ENCODE results near the gene KIR2DL3.
"Not testable (repeated sequence)": the region's sequence is repeated elsewhere in the genome, so short reads cannot be mapped to it uniquely, and the experiment has no call there.

KIR2DL3 gene

DNA sequence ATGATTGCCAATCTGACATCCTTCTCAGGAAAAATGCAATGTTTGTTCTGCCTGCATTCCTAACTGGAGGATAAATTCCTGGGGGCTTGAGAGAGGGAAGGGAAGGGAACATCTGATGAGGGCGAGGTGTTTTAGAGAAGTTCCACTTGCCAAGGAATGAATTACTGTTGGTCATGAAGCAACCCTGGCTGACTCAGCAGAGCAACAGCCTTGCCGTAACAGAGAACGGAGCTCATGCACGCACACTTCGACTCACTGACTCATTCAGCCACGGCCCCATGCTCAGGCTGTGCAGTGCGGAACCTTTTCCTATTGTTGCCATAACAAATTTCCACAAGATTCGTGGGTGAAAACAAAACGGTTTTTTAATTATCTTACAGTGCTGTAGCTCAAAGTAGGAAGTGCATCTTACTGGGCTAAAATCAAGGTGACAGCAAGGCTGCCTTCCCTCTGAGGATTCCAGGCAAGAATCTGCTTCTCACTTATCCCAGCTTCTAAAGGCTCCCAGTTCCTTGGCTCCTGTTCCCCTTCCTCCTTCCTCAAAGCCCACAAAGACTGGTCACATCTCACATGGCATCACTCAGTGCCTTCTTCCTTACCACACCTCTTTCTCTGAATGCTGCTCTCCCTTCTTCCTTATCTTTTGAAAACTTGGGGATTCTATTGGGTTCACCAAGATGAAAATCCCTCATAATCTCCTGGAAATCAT, 9.5 kb downstream of the KIR2DL3 start:
- DNase-seq, result not testable (repeated sequence)

DNA sequence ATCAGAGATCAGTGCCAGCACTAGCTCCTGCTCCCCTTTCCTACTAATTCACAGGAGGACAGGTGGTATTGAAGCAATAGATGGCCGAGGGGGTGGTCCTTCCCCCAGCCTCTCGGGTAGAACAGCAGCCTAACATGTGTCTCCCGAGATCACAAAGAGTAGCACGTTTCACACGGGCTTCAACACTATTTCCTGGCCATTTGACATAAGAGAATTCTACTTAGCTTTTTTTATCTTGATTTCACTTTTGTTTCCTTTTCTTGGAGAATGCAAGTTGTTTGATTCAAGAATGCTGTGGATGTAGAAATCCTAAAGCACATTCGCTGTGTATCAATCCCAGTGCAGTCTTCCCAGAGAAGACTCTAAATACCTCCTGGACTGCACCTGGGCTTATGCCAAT, 12.0 kb downstream of the KIR2DL3 start:
- DNase-seq, result not testable (repeated sequence)

DNA sequence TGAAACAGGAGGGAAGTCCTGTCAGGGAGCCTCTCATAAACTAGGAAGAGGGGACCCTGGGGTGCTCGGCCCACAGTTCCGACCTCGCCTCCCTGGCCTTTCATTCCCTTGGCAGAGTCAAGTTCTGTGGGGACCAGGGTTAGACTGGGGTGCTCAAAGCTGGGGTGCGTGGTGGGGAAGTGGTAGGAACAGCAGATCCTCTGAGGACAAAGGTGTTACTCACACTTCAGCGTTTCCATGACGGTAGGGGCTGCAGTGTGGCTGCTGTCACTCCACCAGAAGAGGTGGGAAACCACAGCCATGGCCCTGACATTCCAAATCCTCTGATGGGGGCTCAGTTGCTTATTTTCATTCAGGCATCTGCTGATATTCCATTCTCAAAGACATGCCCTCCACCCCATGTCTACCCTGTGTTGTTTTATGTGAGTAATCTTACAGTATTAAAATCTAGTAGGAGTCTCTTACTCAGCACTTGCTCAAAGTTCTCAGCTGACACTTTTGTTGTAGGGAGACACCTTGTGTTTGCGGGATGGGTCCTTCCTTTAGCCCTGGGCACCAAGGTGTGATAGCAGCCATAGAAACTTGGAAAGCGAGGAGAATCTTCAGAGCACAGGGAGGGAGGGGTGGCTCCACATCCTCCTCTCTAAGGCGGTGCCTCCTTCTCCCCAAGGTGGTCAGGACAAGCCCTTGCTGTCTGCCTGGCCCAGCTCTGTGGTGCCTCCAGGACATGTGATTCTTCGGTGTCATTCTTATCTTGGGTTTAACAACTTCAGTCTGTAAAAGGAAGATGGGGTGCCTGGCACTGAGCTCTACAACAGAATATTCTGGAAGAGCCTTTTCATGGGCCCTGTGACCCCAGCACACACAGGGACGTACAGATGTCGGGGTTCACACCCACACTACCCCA, 18.1 kb downstream of the KIR2DL3 start:
- DNase-seq, result not testable (repeated sequence)

DNA sequence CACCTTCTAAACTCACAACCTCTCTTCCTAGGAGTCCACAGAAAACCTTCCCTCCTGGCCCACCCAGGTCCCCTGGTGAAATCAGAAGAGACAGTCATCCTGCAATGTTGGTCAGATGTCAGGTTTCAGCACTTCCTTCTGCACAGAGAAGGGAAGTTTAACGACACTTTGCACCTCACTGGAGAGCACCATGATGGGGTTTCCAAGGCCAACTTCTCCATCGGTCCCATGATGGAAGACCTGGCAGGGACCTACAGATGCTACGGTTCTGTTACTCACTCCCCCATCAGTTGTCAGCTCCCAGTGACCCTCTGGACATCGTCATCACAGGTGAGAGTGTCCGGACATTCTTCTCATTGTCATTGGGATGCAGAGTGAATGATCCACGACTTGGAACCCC, 20.3 kb downstream of the KIR2DL3 start:
- not testable (repeated sequence) for DNase-seq

DNA sequence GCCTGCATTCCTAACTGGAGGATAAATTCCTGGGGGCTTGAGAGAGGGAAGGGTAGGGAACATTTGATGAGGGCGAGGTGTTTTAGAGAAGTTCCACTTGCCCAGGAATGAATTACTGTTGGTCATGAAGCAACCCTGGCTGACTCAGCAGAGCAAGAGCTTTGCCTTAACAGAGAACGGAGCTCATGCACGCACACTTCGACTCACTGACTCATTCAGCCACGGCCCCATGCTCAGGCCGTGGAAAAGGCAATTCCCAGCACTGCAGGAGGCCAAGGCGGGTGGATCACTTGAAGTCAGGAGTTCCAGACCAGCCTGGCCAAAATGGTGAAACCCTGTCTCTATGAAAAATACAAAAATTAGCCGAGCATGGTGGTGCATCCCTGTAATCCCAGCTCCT, 25.9 kb downstream of the KIR2DL3 start:
- not testable (repeated sequence) for DNase-seq

DNA sequence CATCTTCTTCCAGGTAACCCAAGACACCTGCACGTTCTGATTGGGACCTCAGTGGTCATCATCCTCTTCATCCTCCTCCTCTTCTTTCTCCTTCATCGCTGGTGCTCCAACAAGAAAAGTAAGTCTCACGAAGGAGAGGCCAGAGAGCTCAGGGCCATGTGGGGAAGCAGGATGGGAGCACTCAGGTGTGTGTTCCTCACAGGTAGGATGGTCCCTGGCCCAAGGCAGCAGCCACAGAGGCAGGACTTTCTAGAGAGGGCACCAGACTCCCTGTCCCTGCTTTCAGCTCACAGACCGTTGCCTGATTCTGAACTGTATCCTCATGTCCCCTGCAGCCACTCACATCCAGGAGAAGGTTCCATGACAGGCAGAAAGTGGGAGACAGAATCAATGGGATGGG, 28.2 kb downstream of the KIR2DL3 start:
- not testable (repeated sequence) for DNase-seq

DNA sequence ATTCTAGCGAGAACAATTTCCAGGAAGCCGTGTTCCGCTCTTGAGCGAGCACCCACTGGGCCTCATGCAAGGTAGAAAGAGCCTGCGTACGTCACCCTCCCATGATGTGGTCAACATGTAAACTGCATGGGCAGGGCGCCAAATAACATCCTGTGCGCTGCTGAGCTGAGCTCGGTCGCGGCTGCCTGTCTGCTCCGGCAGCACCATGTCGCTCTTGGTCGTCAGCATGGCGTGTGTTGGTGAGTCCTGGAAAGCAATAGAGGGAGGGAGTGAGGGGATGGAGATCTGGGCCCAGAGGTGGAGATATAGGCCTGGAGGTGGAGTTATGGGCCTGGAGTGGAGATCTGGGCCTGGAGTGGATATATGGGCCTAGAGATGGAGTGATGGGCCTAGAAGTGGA, 31.3 kb downstream of the KIR2DL3 start, which contains the start of gene KIR2DL1:
Gene KIR2DL1 (plus strand): TSS at position 148 of the 400 bp plus-strand sequence. CDS start 58 bp downstream, at position 206.
- not testable (repeated sequence) for DNase-seq

DNA sequence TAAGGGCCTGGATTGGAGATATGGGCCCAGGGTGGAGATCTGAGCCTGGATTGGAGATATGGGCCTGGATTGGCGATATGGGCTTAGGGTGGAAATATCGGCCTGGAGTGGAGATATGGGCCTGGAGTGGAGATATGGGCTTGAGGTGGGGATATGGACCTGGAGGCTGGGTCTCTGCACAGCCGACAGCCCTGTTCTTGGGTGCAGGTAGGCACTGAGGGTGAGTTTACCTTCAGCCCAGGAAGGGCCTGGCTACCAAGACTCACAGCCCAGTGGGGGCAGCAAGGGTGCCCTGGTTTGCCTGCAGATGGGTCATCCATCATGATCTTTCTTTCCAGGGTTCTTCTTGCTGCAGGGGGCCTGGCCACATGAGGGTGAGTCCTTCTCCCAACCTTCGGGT, 32.2 kb downstream of the KIR2DL3 start:
- DNase-seq, result not testable (repeated sequence)

DNA sequence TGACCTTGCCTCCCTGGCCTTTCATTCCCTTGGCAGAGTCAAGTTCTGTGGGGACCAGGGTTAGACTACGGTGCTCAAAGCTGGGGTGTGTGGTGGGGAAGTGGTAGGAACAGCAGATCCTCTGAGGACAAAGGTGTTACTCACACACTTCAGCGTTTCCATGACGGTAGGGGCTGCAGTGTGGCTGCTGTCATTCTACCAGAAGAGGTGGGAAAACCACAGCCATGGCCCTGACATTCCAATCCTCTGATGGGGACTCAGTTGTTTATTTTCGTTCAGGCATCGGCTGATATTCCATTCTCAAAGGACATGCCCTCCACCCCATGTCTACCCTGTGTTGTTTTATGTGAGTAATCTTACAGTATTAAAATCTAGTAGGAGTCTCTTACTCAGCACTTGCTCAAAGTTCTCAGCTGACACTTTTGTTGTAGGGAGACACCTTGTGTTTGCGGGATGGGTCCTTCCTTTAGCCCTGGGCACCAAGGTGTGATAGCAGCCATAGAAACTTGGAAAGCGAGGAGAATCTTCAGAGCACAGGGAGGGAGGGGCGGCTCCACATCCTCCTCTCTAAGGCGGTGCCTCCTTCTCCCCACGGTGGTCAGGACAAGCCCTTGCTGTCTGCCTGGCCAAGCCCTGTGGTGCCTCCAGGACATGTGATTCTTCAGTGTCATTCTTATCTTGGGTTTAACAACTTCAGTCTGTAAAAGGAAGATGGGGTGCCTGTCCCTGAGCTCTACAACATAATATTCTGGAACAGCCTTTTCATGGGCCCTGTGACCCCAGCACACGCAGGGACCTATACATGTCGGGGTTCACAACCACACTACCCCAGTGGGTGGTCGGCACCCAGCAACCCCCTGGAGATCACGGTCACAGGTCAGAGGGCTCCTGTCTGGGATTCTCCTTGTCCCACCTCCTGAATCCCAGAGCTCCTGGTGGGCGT, 33.0 kb downstream of the KIR2DL3 start:
- not testable (repeated sequence) for DNase-seq

DNA sequence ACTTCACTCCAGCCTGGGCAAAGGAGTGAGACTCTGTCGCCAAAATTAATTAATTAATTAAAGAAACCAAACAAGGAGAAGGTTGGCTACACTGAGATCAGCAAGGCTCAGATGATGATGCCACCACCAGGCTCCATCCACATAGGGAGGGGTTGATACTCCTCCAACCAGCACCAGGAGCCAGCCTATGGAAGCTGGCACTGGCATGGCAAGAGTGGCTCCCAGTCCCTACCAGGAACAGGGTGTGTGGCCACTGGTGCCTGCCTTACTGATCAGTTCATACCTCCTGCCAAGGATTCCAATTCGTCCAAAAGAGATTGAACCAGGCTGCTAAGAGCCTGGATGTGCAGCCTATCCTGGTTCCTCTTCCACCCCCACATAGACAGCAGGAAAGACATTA, 34.4 kb downstream of the KIR2DL3 start:
- DNase-seq, result not testable (repeated sequence)

DNA sequence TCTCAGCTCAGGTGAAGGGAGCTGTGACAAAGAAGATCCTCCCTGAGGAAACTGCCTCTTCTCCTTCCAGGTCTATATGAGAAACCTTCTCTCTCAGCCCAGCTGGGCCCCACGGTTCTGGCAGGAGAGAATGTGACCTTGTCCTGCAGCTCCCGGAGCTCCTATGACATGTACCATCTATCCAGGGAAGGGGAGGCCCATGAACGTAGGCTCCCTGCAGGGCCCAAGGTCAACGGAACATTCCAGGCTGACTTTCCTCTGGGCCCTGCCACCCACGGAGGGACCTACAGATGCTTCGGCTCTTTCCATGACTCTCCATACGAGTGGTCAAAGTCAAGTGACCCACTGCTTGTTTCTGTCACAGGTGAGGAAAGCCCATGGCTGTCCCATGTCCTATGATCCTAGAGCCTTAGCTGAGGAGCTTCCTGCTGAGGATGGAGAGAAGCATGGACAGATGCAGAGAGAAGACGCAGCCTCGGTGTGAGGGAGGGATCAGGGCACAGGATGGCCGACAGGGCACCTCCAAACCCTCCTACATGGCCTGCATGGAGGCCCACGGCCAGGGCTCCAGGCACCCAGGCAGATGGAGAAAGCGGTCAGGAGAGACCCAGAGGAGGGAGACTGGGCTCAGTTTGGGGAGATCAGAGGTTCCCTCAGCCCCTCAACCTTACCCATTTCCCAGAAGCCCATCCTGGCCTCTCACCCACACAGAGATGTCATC, 36.9 kb downstream of the KIR2DL3 start:
- not testable (repeated sequence) for DNase-seq

DNA sequence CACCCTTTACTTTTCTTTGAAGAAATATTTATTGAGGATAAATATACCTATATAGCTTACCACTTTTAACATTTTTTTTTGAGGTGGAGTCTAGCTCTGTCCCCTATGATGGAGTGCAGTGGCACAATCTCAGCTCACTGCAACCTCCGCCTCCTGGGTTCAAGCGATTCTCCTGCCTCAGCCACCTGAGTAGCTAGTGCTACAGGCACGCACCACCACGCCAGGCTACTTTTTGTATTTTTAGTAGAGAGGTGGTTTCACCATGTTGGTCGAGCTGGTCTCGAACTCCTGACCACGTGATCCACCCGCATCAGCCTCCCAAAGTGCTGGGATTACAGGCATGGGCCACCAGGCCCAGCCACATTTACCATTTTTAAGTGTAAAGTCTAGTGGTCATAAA, 37.5 kb downstream of the KIR2DL3 start:
- DNase-seq, result not testable (repeated sequence)

DNA sequence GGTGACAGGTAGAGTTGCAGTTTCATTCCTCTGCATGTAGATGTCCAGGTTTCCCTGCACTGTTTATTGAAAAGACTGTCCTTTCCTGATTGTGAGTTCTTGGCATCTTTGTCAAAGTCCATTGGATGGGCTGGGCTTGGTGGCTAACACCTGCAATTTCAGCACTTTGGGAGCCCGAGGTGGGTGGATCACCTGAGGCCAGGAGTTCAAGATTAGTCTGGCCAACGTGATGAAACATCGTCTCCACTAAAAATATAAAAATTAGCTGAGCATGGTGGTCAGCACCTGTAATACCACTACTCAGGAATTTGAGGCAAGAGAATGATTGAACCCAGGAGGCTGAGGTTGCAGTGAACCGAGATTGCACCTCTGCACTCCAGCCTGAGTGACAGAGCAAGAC, 39.5 kb downstream of the KIR2DL3 start:
- DNase-seq, result not testable (repeated sequence)

DNA sequence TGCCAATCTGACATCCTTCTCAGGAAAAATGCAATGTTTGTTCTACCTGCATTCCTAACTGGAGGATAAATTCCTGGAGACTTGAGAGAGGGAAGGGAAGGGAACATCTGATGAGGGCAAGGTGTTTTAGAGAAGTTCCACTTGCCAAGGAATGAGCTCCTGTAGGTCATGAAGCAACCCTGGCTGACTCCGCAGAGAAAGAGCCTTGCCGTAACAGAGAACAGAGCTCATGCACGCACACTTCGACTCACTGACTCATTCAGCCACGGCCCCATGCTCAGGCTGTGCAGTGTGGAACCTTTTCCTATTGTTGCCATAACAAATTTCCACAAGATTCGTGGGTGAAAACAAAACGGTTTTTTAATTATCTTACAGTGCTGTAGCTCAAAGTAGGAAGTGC, 40.6 kb downstream of the KIR2DL3 start:
- DNase-seq, result not testable (repeated sequence)

DNA sequence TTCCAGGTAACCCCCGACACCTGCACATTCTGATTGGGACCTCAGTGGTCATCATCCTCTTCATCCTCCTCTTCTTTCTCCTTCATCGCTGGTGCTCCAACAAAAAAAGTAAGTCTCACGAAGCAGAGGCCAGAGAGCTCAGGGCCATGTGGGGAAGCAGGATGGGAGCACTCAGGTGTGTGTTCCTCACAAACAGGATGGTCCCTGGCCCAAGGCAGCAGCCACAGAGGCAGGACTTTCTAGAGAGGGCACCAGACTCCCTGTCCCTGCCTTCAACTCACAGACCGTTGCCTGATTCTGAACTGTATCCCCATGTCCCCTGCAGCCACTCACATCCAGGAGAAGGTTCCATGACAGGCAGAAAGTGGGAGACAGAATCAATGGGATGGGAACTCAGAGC, 44.6 kb downstream of the KIR2DL3 start:
- not testable (repeated sequence) for DNase-seq

DNA sequence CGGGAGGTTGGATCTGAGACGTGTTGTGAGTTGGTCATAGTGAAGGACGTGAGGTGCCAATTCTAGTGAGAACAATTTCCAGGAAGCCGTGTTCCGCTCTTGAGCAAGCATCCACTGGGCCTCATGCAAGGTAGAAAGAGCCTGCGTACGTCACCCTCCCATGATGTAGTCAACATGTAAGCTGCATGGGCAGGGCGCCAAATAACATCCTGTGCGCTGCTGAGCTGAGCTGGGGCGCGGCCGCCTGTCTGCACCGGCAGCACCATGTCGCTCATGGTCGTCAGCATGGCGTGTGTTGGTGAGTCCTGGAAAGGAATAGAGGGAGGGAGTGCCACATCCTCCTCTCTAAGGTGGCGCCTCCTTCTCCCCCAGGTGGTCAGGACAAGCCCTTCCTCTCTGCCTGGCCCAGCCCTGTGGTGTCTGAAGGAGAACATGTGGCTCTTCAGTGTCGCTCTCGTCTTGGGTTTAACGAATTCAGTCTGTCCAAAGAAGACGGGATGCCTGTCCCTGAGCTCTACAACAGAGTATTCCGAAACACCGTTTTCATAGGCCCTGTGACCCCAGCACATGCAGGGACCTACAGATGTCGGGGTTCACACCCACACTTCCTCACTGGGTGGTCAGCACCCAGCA, 47.9 kb downstream of the KIR2DL3 start:
- not testable (repeated sequence) for DNase-seq

DNA sequence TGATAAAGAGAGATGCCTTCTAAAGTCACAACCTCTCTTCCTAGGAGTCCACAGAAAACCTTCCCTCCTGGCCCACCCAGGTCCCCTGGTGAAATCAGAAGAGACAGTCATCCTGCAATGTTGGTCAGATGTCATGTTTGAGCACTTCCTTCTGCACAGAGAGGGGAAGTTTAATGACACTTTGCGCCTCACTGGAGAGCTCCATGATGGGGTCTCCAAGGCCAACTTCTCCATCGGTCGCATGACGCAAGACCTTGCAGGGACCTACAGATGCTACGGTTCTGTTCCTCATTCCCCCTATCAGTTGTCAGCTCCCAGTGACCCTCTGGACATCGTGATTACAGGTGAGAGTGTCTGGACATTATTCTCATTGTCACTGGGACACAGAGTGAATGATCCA, 49.8 kb downstream of the KIR2DL3 start:
- DNase-seq, result not testable (repeated sequence)

DNA sequence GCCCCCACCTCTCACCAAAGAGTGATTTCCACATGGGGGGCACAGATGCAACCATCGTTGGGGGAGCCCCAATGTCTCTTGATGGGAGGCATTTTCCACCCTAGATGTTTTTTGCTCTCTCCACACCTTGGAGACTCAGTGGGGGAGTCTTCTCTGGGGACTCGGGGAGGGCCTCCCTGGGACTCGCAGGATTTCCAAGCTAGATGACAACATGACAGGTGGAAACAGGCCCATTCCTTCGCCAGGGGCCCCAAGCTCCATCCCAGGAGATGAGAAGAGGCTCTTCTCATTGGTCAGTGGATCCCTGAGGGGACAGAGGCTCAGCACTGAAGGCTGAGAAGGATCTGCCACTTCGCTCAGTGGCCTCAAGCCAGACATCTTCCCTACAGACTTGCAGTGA, 52.4 kb downstream of the KIR2DL3 start:
- DNase-seq, result no peak

DNA sequence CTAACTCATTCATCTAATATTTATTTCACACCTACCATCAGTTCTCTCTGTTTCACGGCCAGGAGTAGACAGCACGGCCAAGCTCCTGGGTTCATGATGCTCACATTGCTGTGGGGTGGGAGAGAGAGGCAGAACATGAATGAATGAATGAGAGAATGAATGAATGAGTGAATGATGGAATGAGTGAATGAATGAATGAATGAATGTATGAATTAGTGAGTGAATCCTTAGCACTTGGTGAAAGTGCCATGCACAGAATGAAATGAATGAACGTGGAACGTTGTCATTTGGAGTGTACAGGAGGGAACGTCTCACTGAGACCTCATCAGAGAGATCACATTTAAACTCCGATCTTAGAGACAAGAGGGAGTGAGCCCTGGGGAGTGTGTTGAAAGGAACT, 53.2 kb downstream of the KIR2DL3 start:
- DNase-seq, result no peak

DNA sequence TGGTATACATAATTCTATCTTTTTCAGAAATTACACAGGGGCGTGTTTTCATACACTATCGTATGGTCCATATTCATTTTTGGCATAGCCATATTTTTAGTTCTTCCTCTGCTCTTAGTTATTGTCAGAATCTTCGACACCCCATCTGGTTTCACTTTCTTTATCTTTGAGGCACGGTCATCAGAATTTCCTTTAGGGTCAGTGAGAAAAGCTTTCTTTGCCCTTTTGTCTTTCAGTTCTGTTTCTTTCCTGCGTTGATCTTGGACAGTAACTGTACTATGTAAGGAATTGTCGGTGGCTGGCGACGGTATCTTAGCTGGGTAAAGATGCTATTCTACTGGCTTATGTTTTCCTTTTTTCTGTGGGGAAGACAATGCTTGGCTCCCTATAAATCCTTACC, 54.5 kb downstream of the KIR2DL3 start:
- DNase-seq, result peak; percentile 15

DNA sequence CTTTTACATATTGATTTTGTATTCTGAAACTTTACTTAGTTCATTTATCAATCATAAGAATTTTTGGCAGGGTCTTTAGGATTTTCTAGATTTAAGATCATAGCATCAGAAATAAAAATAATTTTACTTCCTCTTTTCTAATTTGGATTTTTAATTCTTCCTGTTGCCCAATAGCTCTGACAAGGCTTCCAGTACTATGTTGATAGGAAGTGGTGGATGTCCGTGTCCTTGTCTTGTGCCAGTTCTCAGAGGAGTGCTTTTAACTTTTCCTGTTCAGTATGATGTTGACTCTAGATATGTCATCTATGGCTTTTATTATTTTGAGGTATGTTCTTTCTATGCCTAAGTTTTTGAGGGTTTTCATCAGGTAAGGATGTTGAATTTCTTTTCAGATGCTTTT, 57.4 kb downstream of the KIR2DL3 start:
- no peak for DNase-seq
